Mammary epithelial cell (primary cell): ENCODE results near the gene PITRM1.

Experiments
- EZH2 ChIP-seq: IDR thresholded peaks from 2 replicates; pipeline ENCODE4 v1.6.1; 2012; ENCODE audit warnings: low read length, inconsistent platforms, borderline replicate concordance
- TF ChIP-seq, protein P1 (sequence below), 2 donors: IDR thresholded peaks in 1 of 2; conservative IDR thresholded peaks in 1 of 2; 2 replicates each; pipeline ENCODE4 v1.5.1; 2011 to 2012; ENCODE audit warnings: inconsistent platforms in 2 of 2, low read length in 2 of 2, mild to moderate bottlenecking in 2 of 2, control low read depth in 1 of 2, low read depth in 1 of 2; ENCODE audit not compliant: insufficient read depth in 1 of 2; ENCODE audit errors: extremely low read depth in 1 of 2

DNA sequence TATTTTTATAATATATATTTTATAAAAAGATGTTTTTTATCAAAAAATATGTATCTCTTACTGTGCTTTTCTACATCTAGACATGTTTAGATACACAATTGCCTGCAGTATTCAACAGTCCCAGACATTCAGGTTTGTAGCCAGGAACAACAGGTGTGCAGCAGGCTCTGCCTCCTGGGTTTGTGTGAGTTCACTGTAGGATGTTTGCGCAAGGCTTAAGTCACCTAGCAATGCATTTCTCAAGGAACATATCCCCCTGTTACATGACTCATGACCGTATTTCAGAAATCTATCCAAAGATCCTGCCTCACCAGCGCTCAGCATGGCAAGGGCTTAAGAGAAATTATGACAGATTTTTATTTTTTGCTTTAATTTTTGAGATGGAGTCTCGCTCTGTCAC lies 41.5 kb downstream of the PITRM1 start:
- TF ChIP-seq, protein P1, sequence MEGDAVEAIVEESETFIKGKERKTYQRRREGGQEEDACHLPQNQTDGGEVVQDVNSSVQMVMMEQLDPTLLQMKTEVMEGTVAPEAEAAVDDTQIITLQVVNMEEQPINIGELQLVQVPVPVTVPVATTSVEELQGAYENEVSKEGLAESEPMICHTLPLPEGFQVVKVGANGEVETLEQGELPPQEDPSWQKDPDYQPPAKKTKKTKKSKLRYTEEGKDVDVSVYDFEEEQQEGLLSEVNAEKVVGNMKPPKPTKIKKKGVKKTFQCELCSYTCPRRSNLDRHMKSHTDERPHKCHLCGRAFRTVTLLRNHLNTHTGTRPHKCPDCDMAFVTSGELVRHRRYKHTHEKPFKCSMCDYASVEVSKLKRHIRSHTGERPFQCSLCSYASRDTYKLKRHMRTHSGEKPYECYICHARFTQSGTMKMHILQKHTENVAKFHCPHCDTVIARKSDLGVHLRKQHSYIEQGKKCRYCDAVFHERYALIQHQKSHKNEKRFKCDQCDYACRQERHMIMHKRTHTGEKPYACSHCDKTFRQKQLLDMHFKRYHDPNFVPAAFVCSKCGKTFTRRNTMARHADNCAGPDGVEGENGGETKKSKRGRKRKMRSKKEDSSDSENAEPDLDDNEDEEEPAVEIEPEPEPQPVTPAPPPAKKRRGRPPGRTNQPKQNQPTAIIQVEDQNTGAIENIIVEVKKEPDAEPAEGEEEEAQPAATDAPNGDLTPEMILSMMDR (conservative IDR thresholded peaks at IDR 0.05 in 1 of 2, IDR thresholded peaks at IDR 0.05 in 1 of 2; ENCODE audit: extremely low read depth in 1 of 2, insufficient read depth in 1 of 2, low read depth in 1 of 2, low read length in 2 of 2): no peak
- TF ChIP-seq EZH2: no peak
